Endothelial cell of umbilical vein (primary cell): Measurements from ENCODE around the gene TMEM87B.

ENCODE experiments used
- CTCF ChIP-seq, 2 donors: IDR thresholded peaks; 1 replicate in 1 of 2; 2 replicates in 1 of 2; pipeline ENCODE4 v1.5.1; 2011; ENCODE audit warnings: low read length in 2 of 2, mild to moderate bottlenecking in 2 of 2, moderate library complexity in 2 of 2, control low read depth in 1 of 2, inconsistent platforms in 1 of 2, low read depth in 1 of 2; ENCODE audit not compliant: insufficient read depth in 1 of 2; ENCODE audit errors: extremely low read depth in 1 of 2
- EZH2 ChIP-seq: IDR thresholded peaks from 2 replicates; pipeline ENCODE4 v1.6.1; 2012; ENCODE audit warnings: borderline replicate concordance, low read depth, mild to moderate bottlenecking, moderate library complexity, low read length, inconsistent platforms; ENCODE audit not compliant: severe bottlenecking
- FOS ChIP-seq: IDR thresholded peaks from 2 replicates; pipeline ENCODE4 v1.6.1; 2011; ENCODE audit warnings: mild to moderate bottlenecking, low read length, moderate library complexity, borderline replicate concordance; ENCODE audit not compliant: insufficient read depth
- GATA2 ChIP-seq: IDR thresholded peaks from 2 replicates; pipeline ENCODE4 v1.7.0; 2011; ENCODE audit warnings: low read depth, mild to moderate bottlenecking, moderate library complexity, mixed read lengths, low read length; ENCODE audit not compliant: insufficient read length, insufficient read depth
- JUN ChIP-seq: IDR thresholded peaks from 2 replicates; pipeline ENCODE4 v1.6.1; 2011; ENCODE audit warnings: borderline replicate concordance, low read depth; ENCODE audit not compliant: insufficient read length, insufficient read depth
- MAX ChIP-seq: IDR thresholded peaks from 2 replicates; pipeline ENCODE4 v1.6.1; 2011; ENCODE audit not compliant: insufficient read depth, insufficient read length
- MYC ChIP-seq: IDR thresholded peaks from one replicate; pipeline ENCODE4 v1.6.1; 2011; ENCODE audit warnings: mild to moderate bottlenecking, low read depth, low read length
- POLR2A ChIP-seq: IDR thresholded peaks from 2 replicates; pipeline ENCODE4 v1.6.1; 2012; ENCODE audit warnings: low read depth, mild to moderate bottlenecking, control low read depth, low read length
- POLR2AphosphoS5 ChIP-seq: IDR thresholded peaks from 2 replicates; pipeline ENCODE4 v1.6.1; 2012; ENCODE audit warnings: low read depth, mild to moderate bottlenecking, control low read depth, low read length, moderate library complexity; ENCODE audit not compliant: insufficient read depth

- TF ChIP-seq CTCF (IDR thresholded peaks at IDR 0.05; ENCODE audit: extremely low read depth in 1 of 2, insufficient read depth in 1 of 2, low read depth in 1 of 2, low read length in 2 of 2): no peak
- TF ChIP-seq POLR2A: no peak
- TF ChIP-seq POLR2AphosphoS5: no peak
- TF ChIP-seq MAX: no peak
- TF ChIP-seq EZH2: no peak
- TF ChIP-seq MYC: no peak
- TF ChIP-seq FOS: no peak
- no peak for TF ChIP-seq GATA2
- TF ChIP-seq JUN: no peak
These were observed 106.5 kb downstream of the TMEM87B start for GRCh38 chr2:112161431-112162145.
